ENCODE data around the gene ELOB. TPM values are rescaled to one million over a fixed set of nuclear protein-coding genes. Genes with fewer than 3 reads are reported as not detected.

ELOB gene
- total RNA-seq, 1 experiment from 2014 or later: 319 TPM

DNA sequence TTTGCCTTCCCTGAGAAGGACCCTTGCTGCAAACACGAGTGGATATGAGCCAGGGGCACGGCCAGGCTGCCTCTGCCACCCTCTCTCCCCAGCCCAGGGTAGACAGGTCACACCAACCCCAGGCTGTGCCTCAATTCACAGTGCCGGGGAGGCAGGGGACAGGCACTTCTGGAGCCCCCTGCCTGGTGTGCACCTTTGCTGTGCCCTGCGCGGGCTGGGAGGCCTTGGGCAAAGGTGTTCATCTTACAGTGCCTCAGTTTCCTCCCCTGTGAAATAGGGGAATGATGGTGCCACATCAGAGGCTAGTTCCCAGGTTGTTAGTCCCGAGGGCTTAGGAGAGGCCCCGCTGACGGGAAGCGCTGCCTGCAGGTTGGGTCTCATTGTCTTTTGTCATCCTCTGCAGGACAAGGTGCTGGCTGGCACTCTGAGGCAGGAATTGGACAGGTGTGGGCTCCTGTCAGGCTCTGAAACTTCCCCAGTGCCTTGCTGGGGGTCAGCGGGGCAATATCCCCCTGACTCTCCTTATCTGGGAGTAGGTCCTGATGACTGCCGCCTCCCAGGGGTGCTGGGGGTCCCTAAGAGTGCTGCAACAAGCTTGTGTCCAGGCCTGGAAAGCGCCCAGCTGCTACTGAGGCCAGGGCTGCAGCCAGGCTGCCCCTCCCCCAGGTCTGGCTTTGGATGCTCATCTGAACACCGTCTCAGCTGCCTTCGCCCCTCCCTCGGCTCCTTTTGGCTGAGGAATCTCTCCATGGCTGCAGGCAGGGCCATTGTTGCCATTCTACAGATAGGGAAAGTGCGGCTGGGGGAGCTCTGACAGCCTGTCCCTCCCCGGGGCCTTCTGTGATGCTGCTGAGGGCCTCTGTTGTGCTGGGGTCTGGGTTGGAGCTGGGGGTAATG lies 43.1 kb upstream of the ELOB start:
- no peaks in the 10 kb centered on the region for H3K27me3 Mint-ChIP-seq (ENCODE audit: low read depth)
- Histone ChIP-seq H3K23ac (ENCODE audit: insufficient read length, low read depth, low read length) (no peak overlapping the region), H4K91ac (ENCODE audit: insufficient read length, low read depth, low read length) (no peak overlapping the region), H3K27me3 (ENCODE audit: insufficient read depth, low read length) (no peaks in the 10 kb centered on the region), H3K9ac (ENCODE audit: extremely low read depth, insufficient read length, low read length) (no peak overlapping the region), H2BK5ac (ENCODE audit: insufficient read length, low read length) (no peak overlapping the region), H3T11ph (ENCODE audit: low read length) (no peak overlapping the region), H3K4me2 (ENCODE audit: insufficient read depth, insufficient read length, low read length) (no peak overlapping the region), H3K18ac (ENCODE audit: insufficient read length, low read depth, low read length) (no peak overlapping the region), H3K27ac (ENCODE audit: insufficient read length, low read depth, low read length) (no peak overlapping the region), H2BK20ac (ENCODE audit: low read depth, low read length, poor library complexity, severe bottlenecking) (no peak overlapping the region), H2AFZ (ENCODE audit: low read length) (no peak overlapping the region), H4K5ac (ENCODE audit: insufficient read length, low read depth, low read length) (no peak overlapping the region), H2AK5ac (ENCODE audit: insufficient read length, low read length) (no peak overlapping the region), H3K4me1 (ENCODE audit: insufficient read depth, low read length) (no peaks in the 10 kb centered on the region), H4K8ac (replicated peaks; ENCODE audit: insufficient read length, low read depth, low read length) (no peak overlapping the region), H3K79me2 (ENCODE audit: insufficient read depth, low read length) (no peaks in the 10 kb centered on the region), H4K20me1 (ENCODE audit: control insufficient read depth, insufficient read depth, insufficient read length) (no peaks in the 10 kb centered on the region), H3K23me2 (ENCODE audit: insufficient read length, low read depth, low read length, poor library complexity, severe bottlenecking) (no peaks in the 10 kb centered on the region), H3K9me3 (ENCODE audit: control insufficient read depth, low read depth, low read length) (no peaks in the 10 kb centered on the region), H2BK15ac (ENCODE audit: low read depth, low read length) (no peak overlapping the region), H3K4ac (ENCODE audit: low read depth, low read length) (no peak overlapping the region), H3K56ac (ENCODE audit: insufficient read length, low read depth, low read length) (no peak overlapping the region), H2BK120ac (ENCODE audit: low read depth, low read length, poor library complexity, severe bottlenecking) (no peak overlapping the region), H2BK12ac (ENCODE audit: insufficient read length, low read depth, low read length) (no peak overlapping the region), H3K14ac (ENCODE audit: insufficient read depth, low read length) (no peak overlapping the region), H3K79me1 (ENCODE audit: insufficient read depth, low read depth, low read length, poor library complexity, severe bottlenecking) (no peaks in the 10 kb centered on the region)
- no peaks in the 10 kb centered on the region for H3K9me3 Mint-ChIP-seq
- no peak for DNase-seq
- no peak overlapping the region for H3K27ac Mint-ChIP-seq
- no peaks in the 10 kb centered on the region for H3K4me1 Mint-ChIP-seq
- H3K36me3 Mint-ChIP-seq (ENCODE audit: insufficient read depth in 1 of 3, low read depth in 3 of 3): no peaks in the 10 kb centered on the region; a peak in 1 of 7 replicates
- WGBS (ENCODE audit: extremely low coverage, insufficient read length, low lambda C conversion rate): no CpG with 5 or more reads among the region's 17 CpGs
- no peak overlapping the region for H3K4me3 Mint-ChIP-seq
- TF ChIP-seq, protein P1, sequence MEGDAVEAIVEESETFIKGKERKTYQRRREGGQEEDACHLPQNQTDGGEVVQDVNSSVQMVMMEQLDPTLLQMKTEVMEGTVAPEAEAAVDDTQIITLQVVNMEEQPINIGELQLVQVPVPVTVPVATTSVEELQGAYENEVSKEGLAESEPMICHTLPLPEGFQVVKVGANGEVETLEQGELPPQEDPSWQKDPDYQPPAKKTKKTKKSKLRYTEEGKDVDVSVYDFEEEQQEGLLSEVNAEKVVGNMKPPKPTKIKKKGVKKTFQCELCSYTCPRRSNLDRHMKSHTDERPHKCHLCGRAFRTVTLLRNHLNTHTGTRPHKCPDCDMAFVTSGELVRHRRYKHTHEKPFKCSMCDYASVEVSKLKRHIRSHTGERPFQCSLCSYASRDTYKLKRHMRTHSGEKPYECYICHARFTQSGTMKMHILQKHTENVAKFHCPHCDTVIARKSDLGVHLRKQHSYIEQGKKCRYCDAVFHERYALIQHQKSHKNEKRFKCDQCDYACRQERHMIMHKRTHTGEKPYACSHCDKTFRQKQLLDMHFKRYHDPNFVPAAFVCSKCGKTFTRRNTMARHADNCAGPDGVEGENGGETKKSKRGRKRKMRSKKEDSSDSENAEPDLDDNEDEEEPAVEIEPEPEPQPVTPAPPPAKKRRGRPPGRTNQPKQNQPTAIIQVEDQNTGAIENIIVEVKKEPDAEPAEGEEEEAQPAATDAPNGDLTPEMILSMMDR (conservative IDR thresholded peaks at IDR 0.05): no peak
